Activated T-cell treated with anti-CD3 and anti-CD28 coated beads, Interleukin-2, amount 50 U/mL, for 72 hours (primary cell): ENCODE measurements around the gene ASGR2. TPM values are rescaled to one million over a fixed set of nuclear protein-coding genes. Genes with fewer than 3 reads are reported as not detected.

ENCODE experiments used
- ATAC-seq, 2 donors: fragments of 150-1000 bp; cut with Tn5 transposase; replicated peaks in 1 of 2; 2 replicates each; pipeline ENCODE4 v1.10.0; 2021; ENCODE audit warnings: moderate library complexity in 2 of 2, mild to moderate bottlenecking in 1 of 2
- DNase-seq, 2 donors: peaks; one replicate each; pipeline ENCODE4 v3.0.0; 2021 to 2022; ENCODE audit warnings: mixed read lengths in 1 of 2
- H3K27ac Mint-ChIP-seq: one replicate; pipeline ENCODE4 v1.8.0; 2022; ENCODE audit warnings: mild to moderate bottlenecking, moderate library complexity, mixed read lengths
- H3K27me3 Mint-ChIP-seq: one replicate; pipeline ENCODE4 v1.8.0; 2022; ENCODE audit warnings: low read depth, mixed read lengths
- H3K36me3 Mint-ChIP-seq, 2 donors: one replicate each; pipeline ENCODE4 v1.8.0; 2022; ENCODE audit warnings: mixed read lengths in 2 of 2, mild to moderate bottlenecking in 1 of 2; ENCODE audit not compliant: insufficient read depth in 2 of 2
- H3K4me1 Mint-ChIP-seq: one replicate; pipeline ENCODE4 v1.8.0; 2022; ENCODE audit warnings: low read depth, mixed read lengths
- H3K4me3 Mint-ChIP-seq, 2 donors: one replicate each; pipeline ENCODE4 v1.8.0; 2022; ENCODE audit warnings: mild to moderate bottlenecking in 2 of 2, mixed read lengths in 2 of 2, moderate library complexity in 2 of 2
- H3K9me3 Mint-ChIP-seq, 2 donors: one replicate each; pipeline ENCODE4 v1.8.0; 2022; ENCODE audit warnings: mixed read lengths in 2 of 2
- total RNA-seq, 2 donors: library from RNA; stranded (reverse); gene quantifications; one replicate each; pipeline ENCODE4 v1.2.3, GENCODE V29; 2022

ASGR2 gene
- total RNA-seq, 2 donors from 2014 or later: not detected

GRCh38 chr17:7058831-7059447 is 55.7 kb downstream of the ASGR2 start:
- Mint-ChIP-seq H3K36me3 (no peaks in the 10 kb centered on the region), H3K4me1 (peaks cover 33% of the 10 kb centered on the region), H3K4me3 (peak overlapping the region; percentile 39 to 40), H3K9me3 (no peaks in the 10 kb centered on the region), H3K27ac (no peak overlapping the region), H3K27me3 (peaks cover 25% of the 10 kb centered on the region)
- ATAC-seq (no peak), DNase-seq (no peak)

GRCh38 chr17:7056386-7056785 is 58.2 kb downstream of the ASGR2 start:
- DNase-seq (no peak), ATAC-seq (no peak)
- peaks cover 27% of the 10 kb centered on the region for H3K4me1 Mint-ChIP-seq
- no peak overlapping the region for H3K27ac Mint-ChIP-seq
- H3K27me3 Mint-ChIP-seq: peaks cover 7% of the 10 kb centered on the region
- H3K9me3 Mint-ChIP-seq: no peaks in the 10 kb centered on the region
- no peak overlapping the region for H3K4me3 Mint-ChIP-seq
- no peaks in the 10 kb centered on the region for H3K36me3 Mint-ChIP-seq

Other genes with a start within 250 kb of the ASGR2 start
- gene ALOX12, start 118.8 kb downstream of the ASGR2 start, total RNA-seq: not detected
- gene RNASEK, start 102.2 kb downstream of the ASGR2 start, total RNA-seq: 100 to 1,000 TPM; 127 to 160 TPM
- 1 to 10 TPM; 1.4 to 2.0 TPM for gene BCL6B, start 91.8 kb downstream of the ASGR2 start, total RNA-seq
- 1 to 10 TPM; 5.3 to 5.5 TPM for gene SLC16A13, start 78.8 kb downstream of the ASGR2 start, total RNA-seq
- 1 to 10 TPM; 2.0 to 2.9 TPM for gene SLC16A11, start 70.7 kb downstream of the ASGR2 start, total RNA-seq
- gene CLEC10A, start 34.6 kb downstream of the ASGR2 start, total RNA-seq: not detected
- 1 to 10 TPM; 1.5 to 2.1 TPM for gene ASGR1, start 64.5 kb upstream of the ASGR2 start, total RNA-seq
- gene DLG4, start 105.0 kb upstream of the ASGR2 start, total RNA-seq: 10 to 100 TPM; 16.2 to 16.7 TPM
- 100 to 1,000 TPM; 335 to 386 TPM for gene ACADVL, start 105.1 kb upstream of the ASGR2 start, total RNA-seq
- gene DVL2, start 119.7 kb upstream of the ASGR2 start, total RNA-seq: 10 to 100 TPM; 49.5 to 54.8 TPM
- gene PHF23, start 124.6 kb upstream of the ASGR2 start, total RNA-seq: 10 to 100 TPM; 28.9 to 32.2 TPM
- 100 to 1,000 TPM; 244 to 246 TPM for gene GABARAP, start 127.6 kb upstream of the ASGR2 start, total RNA-seq
- 100 to 1,000 TPM; 184 to 186 TPM for gene CTDNEP1, start 136.9 kb upstream of the ASGR2 start, total RNA-seq
- 10 to 100 TPM; 62.1 to 89.5 TPM for gene ELP5, start 137.4 kb upstream of the ASGR2 start, total RNA-seq
- 1 to 10 TPM; 1.9 to 3.1 TPM for gene CLDN7, start 147.7 kb upstream of the ASGR2 start, total RNA-seq
- gene SLC2A4, start 166.9 kb upstream of the ASGR2 start, total RNA-seq: under 1 TPM; 0.07 to 0.17 TPM
- 1 to 10 TPM; 3.6 to 9.5 TPM for gene YBX2, start 179.8 kb upstream of the ASGR2 start, total RNA-seq
- gene EIF5A, start 192.8 kb upstream of the ASGR2 start, total RNA-seq: 100 to 1,000 TPM; 547 to 594 TPM
- gene GPS2, start 200.5 kb upstream of the ASGR2 start, total RNA-seq: 10 to 100 TPM; 50.5 to 50.7 TPM
- 10 to 100 TPM; 35.7 to 37.6 TPM for gene NEURL4, start 214.5 kb upstream of the ASGR2 start, total RNA-seq
- gene ACAP1, start 221.7 kb upstream of the ASGR2 start, total RNA-seq: 100 to 1,000 TPM; 690 to 708 TPM
- 1 to 10 TPM; 4.9 to 5.5 TPM for gene KCTD11, start 237.3 kb upstream of the ASGR2 start, total RNA-seq
- gene TMEM95, start 240.3 kb upstream of the ASGR2 start, total RNA-seq: under 1 TPM in 1 of 2 donors, not detected in 1; 0.34 TPM